Measurements from ENCODE around the gene TRIM5. TPM values are rescaled to one million over a fixed set of nuclear protein-coding genes. Genes with fewer than 3 reads are reported as not detected.
A peak's percentile ranks its signal among the peaks of the same experiment; 100 is the strongest.
"Not testable (repeated sequence)": the region's sequence is repeated elsewhere in the genome, so short reads cannot be mapped to it uniquely, and the experiment has no call there.

The TRIM5 gene, protein sequence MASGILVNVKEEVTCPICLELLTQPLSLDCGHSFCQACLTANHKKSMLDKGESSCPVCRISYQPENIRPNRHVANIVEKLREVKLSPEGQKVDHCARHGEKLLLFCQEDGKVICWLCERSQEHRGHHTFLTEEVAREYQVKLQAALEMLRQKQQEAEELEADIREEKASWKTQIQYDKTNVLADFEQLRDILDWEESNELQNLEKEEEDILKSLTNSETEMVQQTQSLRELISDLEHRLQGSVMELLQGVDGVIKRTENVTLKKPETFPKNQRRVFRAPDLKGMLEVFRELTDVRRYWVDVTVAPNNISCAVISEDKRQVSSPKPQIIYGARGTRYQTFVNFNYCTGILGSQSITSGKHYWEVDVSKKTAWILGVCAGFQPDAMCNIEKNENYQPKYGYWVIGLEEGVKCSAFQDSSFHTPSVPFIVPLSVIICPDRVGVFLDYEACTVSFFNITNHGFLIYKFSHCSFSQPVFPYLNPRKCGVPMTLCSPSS
- total RNA-seq (10 to 100 TPM; 15.3 to 25.5 TPM), polyA plus RNA-seq (ENCODE audit: insufficient read length in 2 of 2) (10 to 100 TPM; 10.4 to 12.3 TPM)
- long read RNA-seq, donor 1, partial matches to known transcripts, result 14 of 14 reads
- long read RNA-seq, donor 1, other reads (novel, unspliced or antisense), result 0 of 14 reads
- long read RNA-seq, donor 2, result 0 reads
- long read RNA-seq, donor 3, result 0 reads
- long read RNA-seq, donor 4, partial matches to known transcripts, result 0 of 2 reads
- long read RNA-seq, donor 4, other reads (novel, unspliced or antisense), result 0 of 2 reads

DNA sequence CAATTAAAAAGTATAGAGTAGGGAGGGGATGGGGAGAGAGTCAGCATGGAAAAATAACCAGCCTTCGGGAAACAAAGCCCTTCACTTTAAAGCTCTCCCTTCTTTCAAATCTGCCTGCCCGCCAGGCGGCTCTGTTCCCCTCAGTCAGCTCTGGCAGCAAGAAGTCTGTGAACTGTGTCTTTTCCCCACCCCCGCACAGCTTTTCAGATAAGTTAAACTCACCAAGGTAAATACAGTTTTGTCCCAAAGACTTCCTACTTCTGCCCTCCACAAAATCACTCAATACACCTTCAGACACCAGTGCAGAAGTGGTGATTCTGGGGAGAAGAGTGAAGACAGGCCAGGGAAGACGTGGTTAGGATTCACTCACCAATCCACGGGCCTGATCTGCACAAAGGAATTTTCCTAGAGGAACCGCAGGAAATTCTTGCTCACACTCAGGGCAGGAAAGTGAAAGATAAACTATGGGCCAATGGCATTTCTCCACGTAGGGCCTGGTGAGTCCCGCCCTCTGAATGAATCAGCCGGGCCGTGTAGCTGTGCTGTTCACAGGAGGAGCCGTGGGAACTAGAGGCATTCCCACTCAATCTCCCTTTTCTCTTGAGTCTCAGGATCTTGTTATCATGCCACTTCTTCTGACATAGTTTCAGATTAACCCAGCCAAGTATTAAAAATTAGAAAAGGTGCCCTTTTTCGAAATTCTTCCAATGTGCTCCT lies at the start of gene TRIM5:
TSS of gene TRIM5 (minus strand) at position 429 of the 717 bp plus-strand sequence. CDS start 4,897 bp downstream, outside the sequence.
- peak within 1 kb of the TSS; percentile 67 for H3K4me3 ChIP-seq (ENCODE audit: low read depth, low read length)
- no peaks in the 10 kb centered on the region for H3K36me3 ChIP-seq (ENCODE audit: control insufficient read depth, insufficient read depth, low read length)
- DNase-seq (ENCODE audit: low read depth in 4 of 6, low spot score in 6 of 6), result peak; percentile 36 to 94 (median 62)
- H3K27me3 ChIP-seq (ENCODE audit: control insufficient read depth, insufficient read depth, low read length), result no peaks in the 10 kb centered on the region
- WGBS (ENCODE audit: insufficient coverage), result 17% methylated on average over 11 of the region's 13 CpGs
- no peaks in the 10 kb centered on the region for H3K9me3 ChIP-seq (ENCODE audit: control insufficient read depth, insufficient read depth, low read length)
- H3K4me1 ChIP-seq (ENCODE audit: control insufficient read depth, insufficient read depth, low read length), result no peaks in the 10 kb centered on the region
- peak within 1 kb of the TSS; percentile 94 for H3K27ac ChIP-seq (ENCODE audit: low read depth, low read length)

GRCh38 chr11:5727691-5728090 lies 42.8 kb upstream of the TRIM5 start:
- H3K27me3 ChIP-seq (ENCODE audit: control insufficient read depth, insufficient read depth, low read length), result no peaks in the 10 kb centered on the region
- no CpG with 5 or more reads among the region's 1 CpG for WGBS (ENCODE audit: insufficient coverage)

GRCh38 chr11:5726351-5726750 lies 41.5 kb upstream of the TRIM5 start:
- no peak overlapping the region for H3K27ac ChIP-seq (ENCODE audit: low read depth, low read length)
- no peaks in the 10 kb centered on the region for H3K9me3 ChIP-seq (ENCODE audit: control insufficient read depth, insufficient read depth, low read length)
- H3K36me3 ChIP-seq (ENCODE audit: control insufficient read depth, insufficient read depth, low read length), result no peaks in the 10 kb centered on the region
- no peaks in the 10 kb centered on the region for H3K27me3 ChIP-seq (ENCODE audit: control insufficient read depth, insufficient read depth, low read length)
- DNase-seq (ENCODE audit: low read depth in 4 of 6, low spot score in 6 of 6), result no peak
- WGBS (ENCODE audit: insufficient coverage), result 96% methylated on average over 1 of the region's 1 CpG
- H3K4me1 ChIP-seq (ENCODE audit: control insufficient read depth, insufficient read depth, low read length), result no peaks in the 10 kb centered on the region
- no peak overlapping the region for H3K4me3 ChIP-seq (ENCODE audit: low read depth, low read length)

More at GRCh38 chr11:5727691-5728090, 42.8 kb upstream of the TRIM5 start:
- no peak for DNase-seq (ENCODE audit: low read depth in 4 of 6, low spot score in 6 of 6)
- Histone ChIP-seq H3K36me3 (ENCODE audit: control insufficient read depth, insufficient read depth, low read length) (no peaks in the 10 kb centered on the region), H3K27ac (ENCODE audit: low read depth, low read length) (no peak overlapping the region), H3K4me3 (ENCODE audit: low read depth, low read length) (no peak overlapping the region), H3K4me1 (ENCODE audit: control insufficient read depth, insufficient read depth, low read length) (no peaks in the 10 kb centered on the region), H3K9me3 (ENCODE audit: control insufficient read depth, insufficient read depth, low read length) (no peaks in the 10 kb centered on the region)

GRCh38 chr11:5722622-5723021 lies 37.7 kb upstream of the TRIM5 start:
- WGBS (ENCODE audit: insufficient coverage), result no CpG with 5 or more reads among the region's 2 CpGs
- no peak for DNase-seq (ENCODE audit: low read depth in 4 of 6, low spot score in 6 of 6)
- Histone ChIP-seq H3K36me3 (ENCODE audit: control insufficient read depth, insufficient read depth, low read length) (no peaks in the 10 kb centered on the region), H3K4me1 (ENCODE audit: control insufficient read depth, insufficient read depth, low read length) (no peaks in the 10 kb centered on the region), H3K27me3 (ENCODE audit: control insufficient read depth, insufficient read depth, low read length) (no peaks in the 10 kb centered on the region), H3K4me3 (ENCODE audit: low read depth, low read length) (no peak overlapping the region), H3K27ac (ENCODE audit: low read depth, low read length) (no peak overlapping the region), H3K9me3 (ENCODE audit: control insufficient read depth, insufficient read depth, low read length) (no peaks in the 10 kb centered on the region)

DNA sequence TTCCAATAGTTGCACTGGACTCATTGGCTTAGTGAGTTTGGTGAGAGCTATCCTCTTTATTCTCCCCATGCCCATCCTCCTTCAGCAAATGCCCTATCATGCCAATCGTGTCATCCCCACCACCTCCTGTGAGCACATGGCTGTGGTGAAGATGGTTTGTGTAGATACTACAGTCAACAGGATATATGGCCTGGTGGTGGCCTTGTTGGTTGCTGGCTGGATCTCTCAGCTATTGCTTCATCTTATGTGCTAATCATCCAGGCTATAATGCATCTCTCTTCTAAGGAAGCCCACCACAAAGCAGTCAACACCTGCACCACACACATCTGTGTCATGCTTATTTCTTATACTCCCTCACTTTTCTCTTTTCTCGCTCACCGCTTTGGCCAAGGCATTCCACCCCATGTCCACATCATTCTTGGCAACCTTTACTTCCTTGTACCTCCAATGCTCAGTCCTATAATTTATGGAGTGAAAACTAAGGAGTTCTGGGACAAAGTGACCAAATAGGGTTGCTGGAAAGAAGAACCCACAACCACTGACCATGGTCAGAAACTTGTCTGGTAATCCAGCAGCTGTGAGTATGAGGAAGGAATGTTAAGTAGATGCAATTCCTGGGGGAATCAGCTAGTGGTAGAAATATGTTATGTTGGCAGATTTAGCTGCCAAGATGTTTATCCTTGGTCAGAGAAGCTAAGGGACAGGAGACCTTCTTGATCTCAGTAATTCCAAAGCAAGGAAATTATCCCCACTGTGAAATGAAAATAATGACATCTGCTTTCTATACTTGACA lies 35.0 kb upstream of the TRIM5 start:
- H3K27ac ChIP-seq (ENCODE audit: low read depth, low read length), result no peak overlapping the region

GRCh38 chr11:5716518-5716917 lies 31.6 kb upstream of the TRIM5 start:
- no CpG with 5 or more reads among the region's 1 CpG for WGBS (ENCODE audit: insufficient coverage)
- H3K4me1 ChIP-seq (ENCODE audit: control insufficient read depth, insufficient read depth, low read length); H3K27ac ChIP-seq (ENCODE audit: low read depth, low read length); H3K9me3 ChIP-seq (ENCODE audit: control insufficient read depth, insufficient read depth, low read length); H3K4me3 ChIP-seq (ENCODE audit: low read depth, low read length); DNase-seq (ENCODE audit: low read depth in 4 of 6, low spot score in 6 of 6); H3K27me3 ChIP-seq (ENCODE audit: control insufficient read depth, insufficient read depth, low read length); H3K36me3 ChIP-seq (ENCODE audit: control insufficient read depth, insufficient read depth, low read length): not testable (repeated sequence)

More for the DNA sequence above, 35.0 kb upstream of the TRIM5 start:
- Histone ChIP-seq H3K27me3 (ENCODE audit: control insufficient read depth, insufficient read depth, low read length) (no peaks in the 10 kb centered on the region), H3K4me1 (ENCODE audit: control insufficient read depth, insufficient read depth, low read length) (no peaks in the 10 kb centered on the region), H3K9me3 (ENCODE audit: control insufficient read depth, insufficient read depth, low read length) (no peaks in the 10 kb centered on the region), H3K36me3 (ENCODE audit: control insufficient read depth, insufficient read depth, low read length) (no peaks in the 10 kb centered on the region), H3K4me3 (ENCODE audit: low read depth, low read length) (no peak overlapping the region)
- WGBS (ENCODE audit: insufficient coverage), result no CpG with 5 or more reads among the region's 3 CpGs
- no peak for DNase-seq (ENCODE audit: low read depth in 4 of 6, low spot score in 6 of 6)

- Histone ChIP-seq H3K9me3 (ENCODE audit: control insufficient read depth, insufficient read depth, low read length) (no peaks in the 10 kb centered on the region), H3K27me3 (ENCODE audit: control insufficient read depth, insufficient read depth, low read length) (no peaks in the 10 kb centered on the region), H3K36me3 (ENCODE audit: control insufficient read depth, insufficient read depth, low read length) (no peaks in the 10 kb centered on the region), H3K4me1 (ENCODE audit: control insufficient read depth, insufficient read depth, low read length) (no peaks in the 10 kb centered on the region), H3K27ac (ENCODE audit: low read depth, low read length) (no peak overlapping the region), H3K4me3 (ENCODE audit: low read depth, low read length) (no peak overlapping the region)
- WGBS (ENCODE audit: insufficient coverage), result 79% methylated on average over 3 of the region's 5 CpGs
- no peak for DNase-seq (ENCODE audit: low read depth in 4 of 6, low spot score in 6 of 6)
Measured at GRCh38 chr11:5713695-5714094, 28.8 kb upstream of the TRIM5 start.

GRCh38 chr11:5712507-5712906 lies 27.6 kb upstream of the TRIM5 start:
- no peaks in the 10 kb centered on the region for H3K4me1 ChIP-seq (ENCODE audit: control insufficient read depth, insufficient read depth, low read length)
- H3K4me3 ChIP-seq (ENCODE audit: low read depth, low read length), result no peak overlapping the region
- no peak overlapping the region for H3K27ac ChIP-seq (ENCODE audit: low read depth, low read length)
- H3K36me3 ChIP-seq (ENCODE audit: control insufficient read depth, insufficient read depth, low read length), result no peaks in the 10 kb centered on the region
- no peaks in the 10 kb centered on the region for H3K27me3 ChIP-seq (ENCODE audit: control insufficient read depth, insufficient read depth, low read length)
- DNase-seq (ENCODE audit: low read depth in 4 of 6, low spot score in 6 of 6), result no peak
- no peaks in the 10 kb centered on the region for H3K9me3 ChIP-seq (ENCODE audit: control insufficient read depth, insufficient read depth, low read length)
- WGBS (ENCODE audit: insufficient coverage), result no CpG with 5 or more reads among the region's 1 CpG

DNA sequence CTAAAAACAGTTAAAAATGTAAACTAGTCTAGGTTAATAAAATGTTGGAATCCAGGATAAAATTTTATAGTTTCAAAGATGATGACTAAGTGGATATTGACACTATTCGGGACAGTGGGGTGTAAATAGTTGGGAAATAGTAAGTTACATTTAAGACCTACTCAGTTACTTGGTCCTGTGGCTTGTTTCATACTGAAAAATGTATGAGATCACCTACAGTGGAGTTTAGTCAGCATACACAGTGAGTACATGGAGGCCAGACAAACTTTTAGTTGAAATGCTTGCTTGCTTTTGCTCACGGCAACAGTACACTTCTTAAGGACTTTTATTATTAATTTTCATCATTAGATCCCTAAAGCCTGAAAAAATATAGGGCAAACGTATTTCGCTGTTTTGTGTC lies 20.8 kb upstream of the TRIM5 start:
- Histone ChIP-seq H3K9me3 (ENCODE audit: control insufficient read depth, insufficient read depth, low read length) (peaks cover 2% of the 10 kb centered on the region), H3K4me3 (ENCODE audit: low read depth, low read length) (no peak overlapping the region), H3K27ac (ENCODE audit: low read depth, low read length) (no peak overlapping the region), H3K27me3 (ENCODE audit: control insufficient read depth, insufficient read depth, low read length) (no peaks in the 10 kb centered on the region), H3K4me1 (ENCODE audit: control insufficient read depth, insufficient read depth, low read length) (no peaks in the 10 kb centered on the region), H3K36me3 (ENCODE audit: control insufficient read depth, insufficient read depth, low read length) (no peaks in the 10 kb centered on the region)
- no peak for DNase-seq (ENCODE audit: low read depth in 4 of 6, low spot score in 6 of 6)
- no CpG with 5 or more reads among the region's 4 CpGs for WGBS (ENCODE audit: insufficient coverage)
